NCI-H2029 treated with DMSO at 0.1 percent for 48 hours (cell line): ENCODE data around the gene AFDN.
A peak's percentile ranks its signal among the peaks of the same experiment; 100 is the strongest.

Source experiments
- DNase-seq: peaks from one replicate; lab custom pipeline; 2025; lab: John Stamatoyannopoulos, UW

AFDN gene

DNA sequence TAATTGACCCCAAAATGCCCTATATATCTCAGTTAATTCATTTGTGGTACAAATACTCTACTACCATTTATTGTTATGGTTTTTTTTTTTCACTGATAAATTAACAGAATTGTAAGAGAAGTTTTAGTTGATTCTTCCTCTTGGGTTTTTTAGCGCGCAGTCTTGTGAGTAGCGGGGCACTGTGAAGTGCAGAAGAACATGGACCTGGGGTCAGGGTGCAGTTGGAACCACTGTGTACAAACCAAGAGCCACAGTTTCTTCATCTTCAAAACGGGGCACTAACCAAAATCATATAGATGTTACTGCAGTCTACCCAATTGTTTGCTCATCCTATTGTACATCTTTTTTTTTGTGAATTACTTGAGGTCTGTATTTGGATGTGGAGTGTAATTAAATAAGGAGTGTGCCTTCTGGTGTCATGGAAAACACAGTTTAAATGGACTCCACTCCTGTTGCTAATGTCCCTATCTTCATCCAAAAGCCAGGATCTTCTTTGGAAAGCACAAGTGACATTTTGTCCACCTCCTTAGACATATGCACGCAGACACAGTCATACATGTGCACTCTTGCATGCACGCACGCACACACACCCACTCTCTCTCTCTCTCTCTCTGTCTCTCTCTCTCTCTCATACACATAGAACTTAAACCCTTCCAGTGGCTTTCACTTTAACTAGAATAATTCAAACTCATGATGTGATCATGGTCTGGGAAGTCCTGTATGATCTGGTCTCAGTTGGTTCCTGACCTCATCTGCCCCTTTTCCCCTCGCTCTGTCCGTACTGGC, 51.5 kb downstream of the AFDN start:
- no peak for DNase-seq

DNA sequence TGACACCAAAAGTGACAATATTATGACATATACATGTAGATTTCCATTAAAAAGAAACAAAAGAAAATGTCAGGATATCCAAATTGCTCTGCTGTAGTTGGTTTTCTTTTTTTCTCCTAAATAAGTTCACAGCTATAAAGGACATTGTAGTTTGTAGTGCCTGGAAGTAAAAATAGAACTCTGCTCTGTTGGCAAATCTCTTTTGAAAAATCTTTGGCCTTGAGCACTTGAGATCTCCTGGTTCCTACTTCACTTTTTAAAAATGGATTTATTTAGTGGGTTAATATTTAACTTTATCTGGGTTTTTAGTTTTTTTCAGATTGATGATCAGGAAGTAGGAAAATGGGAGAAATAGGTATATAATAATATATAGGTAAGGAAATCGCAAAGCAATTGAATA, 52.9 kb downstream of the AFDN start:
- no peak for DNase-seq

DNA sequence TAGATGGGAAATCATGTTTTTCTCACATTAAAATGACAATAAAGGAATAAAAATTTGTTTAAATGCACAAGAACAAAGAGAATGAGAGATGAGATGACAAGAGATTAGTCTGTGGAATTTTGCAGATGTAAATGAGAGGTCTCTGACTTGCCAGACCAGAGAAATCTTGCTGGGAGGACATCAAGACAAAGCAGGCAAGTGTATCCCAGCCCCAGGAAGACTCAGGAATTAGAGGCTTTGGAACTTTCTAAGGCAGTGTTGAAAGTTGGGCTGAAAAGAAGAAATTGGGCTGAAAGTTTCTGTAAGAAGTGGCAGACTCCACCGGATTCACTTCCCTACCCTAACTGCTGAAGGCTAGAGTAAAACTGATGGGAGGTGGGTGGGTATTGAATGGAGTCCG, 54.6 kb downstream of the AFDN start:
- DNase-seq = no peak

DNA sequence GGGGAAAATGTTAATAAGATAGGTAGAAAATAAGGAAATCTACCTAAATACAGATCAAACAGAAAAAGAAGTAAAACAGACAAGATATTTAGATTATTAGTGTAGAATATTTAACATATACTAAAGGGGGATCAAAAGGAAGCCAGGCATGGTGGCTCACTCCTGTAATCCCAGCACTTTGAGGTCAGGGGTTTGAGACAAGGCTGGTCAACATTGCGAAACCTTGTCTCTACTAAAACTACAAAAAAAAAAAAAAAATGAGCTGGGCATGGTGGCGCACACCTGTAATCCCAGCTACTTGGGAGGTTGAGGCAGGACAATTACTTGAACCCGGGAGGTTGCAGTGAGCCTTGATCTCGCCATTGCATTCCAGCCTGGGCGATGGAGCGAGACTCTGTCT, 55.5 kb downstream of the AFDN start:
- no peak for DNase-seq

GRCh38 chr6:167888098-167888497, 61.4 kb downstream of the AFDN start:
- DNase-seq = no peak

DNA sequence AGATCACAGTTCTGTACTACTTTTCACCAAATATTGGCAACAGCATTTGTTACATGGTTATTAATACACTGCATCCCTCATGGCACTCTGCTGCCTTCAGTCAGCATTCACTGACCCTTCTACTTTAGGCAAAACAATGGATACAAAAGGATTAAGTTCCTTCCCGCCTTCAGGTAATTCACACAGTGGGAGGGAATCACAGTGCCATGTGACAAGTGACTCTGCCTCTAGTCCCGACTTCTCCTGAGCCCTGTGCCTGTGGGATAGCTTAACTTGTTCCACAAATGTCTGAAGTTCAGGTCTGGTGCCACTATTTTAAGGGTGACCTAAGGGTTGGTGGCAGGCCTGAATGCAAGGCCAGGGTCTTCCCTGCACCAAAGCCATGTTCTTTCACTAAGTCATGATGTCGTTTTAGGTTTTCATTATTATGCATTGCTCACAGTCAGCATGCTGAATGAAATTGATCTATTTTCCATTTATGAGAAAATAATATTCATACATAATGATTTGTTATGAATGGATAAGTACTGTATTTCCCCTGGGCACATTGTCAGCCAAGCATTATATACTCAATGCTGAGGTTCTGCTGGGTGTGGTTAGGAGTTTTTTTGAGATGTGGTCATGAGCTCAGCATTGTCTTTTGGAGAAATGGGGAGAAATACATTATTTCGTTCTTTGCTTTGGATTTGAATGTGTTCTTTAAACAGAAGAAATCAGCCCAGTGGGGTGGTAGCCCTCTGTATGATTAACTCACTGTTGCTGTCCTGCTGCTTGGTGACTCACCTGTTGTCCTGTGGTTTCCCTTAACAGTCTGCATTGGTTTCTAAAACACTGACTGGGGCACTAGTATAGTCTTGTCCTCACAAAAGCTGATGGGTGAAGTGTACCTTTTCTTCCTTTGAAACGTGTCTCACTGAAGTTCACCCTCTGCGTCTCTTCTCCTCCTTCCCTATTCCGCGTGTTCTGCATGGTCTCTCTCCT, 66.4 kb downstream of the AFDN start:
- no peak for DNase-seq

DNA sequence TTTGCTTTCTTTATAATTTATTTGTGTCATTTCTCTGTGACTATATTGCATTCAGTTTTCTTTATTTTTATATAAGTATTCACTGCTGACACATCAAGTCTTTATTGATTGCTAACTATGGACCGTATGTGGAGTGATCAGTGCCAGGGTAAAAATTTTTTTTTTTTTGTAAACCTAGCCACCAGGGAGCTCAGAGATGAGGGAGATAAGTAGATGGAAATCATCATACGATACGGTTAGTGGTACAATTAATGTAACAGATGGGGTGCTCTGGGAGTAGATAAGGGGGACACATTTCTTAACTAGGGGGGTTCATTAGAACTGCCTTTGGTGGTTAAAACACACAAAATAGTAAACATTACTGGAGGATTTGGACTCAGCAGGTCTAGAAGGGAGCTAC, 68.3 kb downstream of the AFDN start:
- DNase-seq = no peak

- DNase-seq = no peak
Measured at GRCh38 chr6:167896648-167897047, 69.9 kb downstream of the AFDN start.

- DNase-seq = peak; percentile 58
Measured at GRCh38 chr6:167898673-167899311, 72.1 kb downstream of the AFDN start.

DNA sequence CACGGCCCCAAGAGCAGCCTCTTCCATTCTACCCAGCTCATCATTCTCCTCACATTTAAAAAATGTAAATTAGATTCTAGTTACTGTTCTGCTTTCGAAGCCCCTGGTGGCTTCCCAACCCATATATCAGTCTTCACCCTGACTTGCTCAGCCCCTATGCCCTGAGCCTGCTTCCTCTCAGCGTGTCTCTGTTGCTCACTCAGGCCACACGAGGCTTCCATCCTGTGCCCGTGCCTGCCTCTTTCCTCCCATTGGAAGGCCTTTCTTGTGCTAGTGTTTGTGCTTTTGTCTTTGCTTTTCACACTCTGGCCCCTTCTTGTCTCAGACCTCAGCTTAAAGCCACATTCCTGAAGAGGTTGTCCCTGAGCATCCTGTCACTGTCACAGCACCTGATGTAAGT, 78.1 kb downstream of the AFDN start:
- no peak for DNase-seq

GRCh38 chr6:167906899-167907298, 80.2 kb downstream of the AFDN start:
- DNase-seq = peak; percentile 80

DNA sequence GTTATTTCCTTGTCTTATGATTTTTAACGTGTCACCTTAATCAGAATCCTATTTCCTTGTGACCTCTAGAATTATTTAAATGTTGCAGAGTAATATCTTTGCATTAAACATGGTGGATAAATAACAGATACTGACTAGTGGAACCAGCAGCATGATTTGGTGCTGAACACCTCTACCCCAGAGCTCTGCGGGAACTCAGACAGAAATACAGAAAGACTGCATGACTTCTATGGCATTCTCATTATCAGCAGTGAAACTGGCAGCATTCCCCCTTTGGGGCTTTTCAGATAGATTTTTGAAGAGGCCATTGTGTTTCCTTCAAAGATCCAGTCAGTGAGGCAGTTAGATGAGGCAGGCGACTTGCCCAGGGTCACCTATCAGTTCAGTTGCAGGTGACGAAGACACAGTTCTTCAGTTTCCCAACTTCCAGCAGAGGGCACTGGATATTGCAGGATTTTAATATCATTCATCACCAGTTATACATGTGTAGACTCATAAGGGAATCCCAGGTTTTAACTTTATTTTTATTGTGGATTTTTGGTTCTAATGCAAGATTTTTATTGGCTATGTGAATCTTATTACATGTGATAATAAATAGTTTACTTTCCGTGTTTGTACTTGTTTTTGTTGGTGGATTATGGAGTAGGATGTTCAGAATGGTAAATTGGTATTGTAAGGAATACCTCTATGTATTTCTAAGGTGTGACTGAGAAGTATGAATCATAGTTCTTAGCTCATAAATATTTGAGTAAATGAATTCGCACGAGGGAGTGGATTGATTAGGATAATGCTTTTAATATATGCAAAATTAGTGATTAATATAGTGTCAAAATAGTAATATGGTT, 81.3 kb downstream of the AFDN start:
- peak; percentile 32 for DNase-seq

DNA sequence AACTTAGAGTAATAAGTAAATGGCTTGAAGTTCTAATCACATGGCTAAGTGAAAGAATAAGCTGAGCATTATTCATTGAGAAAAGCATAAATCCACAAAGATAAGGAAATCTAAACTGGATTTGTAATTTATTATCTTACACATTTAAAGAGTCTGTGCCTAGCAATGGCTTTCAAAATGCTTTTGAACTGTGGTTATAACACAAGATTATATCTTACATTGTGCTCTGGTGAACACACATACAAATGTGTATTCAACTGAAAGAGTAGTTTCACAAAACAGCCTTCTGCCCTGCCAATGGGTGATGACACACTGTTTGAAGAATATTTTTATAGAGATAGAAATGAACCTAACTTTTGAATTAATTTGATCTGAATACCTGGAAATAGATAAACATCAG, 83.3 kb downstream of the AFDN start:
- no peak for DNase-seq

DNA sequence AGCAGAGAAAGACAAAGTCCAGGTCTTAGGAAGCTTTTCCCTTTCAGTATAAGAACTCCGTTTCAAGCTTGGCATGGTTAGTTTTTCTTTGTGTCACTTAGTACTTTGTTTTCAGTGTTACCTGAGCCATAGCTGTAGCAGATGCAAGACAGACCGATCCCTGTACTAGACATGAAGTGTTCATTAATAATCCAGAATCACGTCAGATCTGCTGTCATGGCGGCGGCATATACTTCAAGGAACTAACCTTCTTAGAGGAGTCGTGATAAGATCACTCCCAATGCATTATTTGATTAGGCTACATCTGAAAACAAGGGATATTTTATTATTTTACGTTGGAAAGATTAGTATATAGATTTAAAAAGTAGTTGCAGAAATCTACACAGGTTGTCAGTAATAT, 83.9 kb downstream of the AFDN start:
- DNase-seq = no peak

DNA sequence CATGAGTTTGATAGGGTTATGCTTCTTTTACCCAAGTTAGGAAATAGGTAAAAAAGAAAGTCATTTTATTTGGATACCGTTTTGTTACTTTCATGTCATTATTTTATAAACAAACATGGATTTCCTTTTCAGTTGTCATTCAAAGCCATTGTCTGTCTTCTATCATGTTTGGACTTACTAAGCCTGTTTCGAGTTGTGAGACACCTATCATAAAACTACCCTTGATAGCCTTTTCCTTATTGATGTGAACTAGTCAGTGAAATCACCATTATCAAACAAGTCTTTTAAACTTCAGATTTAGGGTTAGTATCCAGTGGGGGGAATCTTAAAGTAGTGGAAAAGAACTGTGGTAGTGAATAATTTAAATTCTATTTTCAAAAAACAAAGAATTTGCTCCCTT, 85.8 kb downstream of the AFDN start:
- no peak for DNase-seq

DNA sequence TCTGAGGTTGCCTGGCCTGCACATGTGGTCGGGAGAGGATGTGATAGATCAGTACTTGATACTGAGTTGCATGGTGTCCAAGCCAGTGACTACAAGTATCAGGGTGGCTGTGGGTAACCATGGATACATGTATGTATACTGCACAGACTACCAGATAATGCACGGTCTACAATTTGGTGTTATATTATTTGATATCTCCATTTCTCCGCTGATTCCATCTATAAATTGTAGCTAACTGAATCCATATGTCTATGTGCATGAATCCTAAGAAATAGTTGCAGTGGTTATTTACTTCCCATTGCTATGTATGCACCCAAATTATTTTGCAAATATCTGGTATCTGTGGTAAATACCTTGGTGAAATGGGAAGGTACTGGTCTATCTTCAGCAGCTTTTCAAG, 87.0 kb downstream of the AFDN start:
- no peak for DNase-seq

DNA sequence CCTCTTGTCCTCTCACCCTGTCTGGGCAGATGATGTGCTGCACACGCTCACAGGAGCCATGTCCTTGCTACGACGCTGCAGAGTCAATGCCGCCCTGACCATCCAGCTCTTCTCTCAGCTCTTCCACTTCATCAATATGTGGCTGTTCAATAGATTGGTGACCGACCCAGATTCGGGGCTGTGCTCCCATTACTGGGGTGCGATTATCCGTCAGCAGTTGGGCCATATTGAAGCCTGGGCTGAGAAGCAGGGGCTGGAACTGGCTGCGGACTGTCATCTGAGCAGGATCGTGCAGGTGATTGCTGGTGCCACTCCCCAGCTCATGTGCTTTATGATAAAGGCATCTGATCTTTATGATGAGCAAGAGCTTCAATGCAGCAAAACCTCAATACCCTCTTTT, 88.4 kb downstream of the AFDN start:
- DNase-seq = no peak

DNA sequence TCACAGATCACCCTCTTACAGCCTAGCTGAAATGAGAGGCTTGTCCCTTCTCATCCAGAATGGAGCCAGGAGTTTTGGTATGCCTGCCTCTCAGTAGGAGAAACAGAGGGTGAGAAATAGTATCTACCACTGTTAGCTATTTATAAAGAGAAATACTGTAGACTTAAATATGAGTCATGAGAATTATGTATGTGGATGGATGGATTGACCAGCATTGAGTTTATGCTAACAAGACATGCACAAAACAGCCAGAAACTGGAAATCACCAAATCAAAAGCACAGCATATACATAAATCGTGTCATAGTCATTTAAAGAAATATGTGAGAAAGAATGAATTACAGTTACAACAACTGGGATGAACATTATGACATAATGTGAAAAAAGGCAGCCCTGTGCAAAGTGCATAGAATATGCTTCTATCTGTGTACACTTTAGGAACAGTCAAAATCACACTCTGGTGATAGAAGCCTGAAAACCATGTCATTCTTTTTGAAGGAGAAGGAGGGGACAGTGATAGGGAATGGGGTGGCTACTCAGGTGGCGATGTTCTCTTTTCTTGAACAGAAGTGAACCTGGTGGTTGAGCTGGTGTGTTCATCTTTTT, 90.9 kb downstream of the AFDN start:
- no peak for DNase-seq

- DNase-seq = no peak
Measured at GRCh38 chr6:167918548-167919278, 92.0 kb downstream of the AFDN start.

GRCh38 chr6:167919349-167919748, 92.6 kb downstream of the AFDN start:
- no peak for DNase-seq

- no peak for DNase-seq
Measured at GRCh38 chr6:167920165-167920564, 93.5 kb downstream of the AFDN start.
